ENCODE results near the gene CNOT10.
"Not testable (repeated sequence)": the region's sequence is repeated elsewhere in the genome, so short reads cannot be mapped to it uniquely, and the experiment has no call there.

GRCh38 chr3:32669226-32669625 is 15.8 kb upstream of the CNOT10 start:
- TF ChIP-seq CTCF (optimal IDR thresholded peaks at IDR 0.05 in 1 of 3, IDR thresholded peaks at IDR 0.05 in 1 of 3, conservative IDR thresholded peaks at IDR 0.05 in 1 of 3; ENCODE audit: extremely low read depth in 1 of 3, insufficient read depth in 2 of 3, low read length in 3 of 3); EZH2 (IDR thresholded peaks at IDR 0.05; ENCODE audit: low read length): not testable (repeated sequence)

Data from keratinocyte (primary cell).